MM.1S (cell line): Measurements from ENCODE around the gene SKA1.
A peak's percentile ranks its signal among the peaks of the same experiment; 100 is the strongest.

Experiments
- DNase-seq: peaks from one replicate; pipeline ENCODE4 v3.0.0-alpha.2; 2015
- H2AFZ ChIP-seq: fragments of 300-600 bp; sonication (generic); 2 replicates; pipeline ENCODE4 v1.6.0; 2016; ENCODE audit warnings: antibody characterized with exemption, low read length
- H3F3A ChIP-seq: fragments of 300-600 bp; sonication (generic); 2 replicates; pipeline ENCODE4 v1.6.1; 2016; ENCODE audit warnings: mild to moderate bottlenecking, antibody characterized with exemption, low read length, moderate library complexity, mixed read lengths; ENCODE audit not compliant: insufficient read depth
- H3K27ac ChIP-seq: fragments of 300-600 bp; sonication (generic); 2 replicates; pipeline ENCODE4 v1.5.1; 2016; ENCODE audit warnings: mild to moderate bottlenecking, low read length
- H3K27me3 ChIP-seq: fragments of 300-600 bp; sonication (generic); replicated peaks from 2 replicates; pipeline ENCODE4 v1.6.0; 2016; ENCODE audit warnings: low read length; ENCODE audit not compliant: insufficient read depth
- H3K36me3 ChIP-seq: fragments of 300-600 bp; sonication (generic); replicated peaks from 2 replicates; pipeline ENCODE4 v1.6.1; 2016; ENCODE audit warnings: mild to moderate bottlenecking, low read length, mixed read lengths; ENCODE audit not compliant: insufficient read depth
- H3K4me1 ChIP-seq: fragments of 300-600 bp; sonication (generic); 2 replicates; pipeline ENCODE4 v1.6.1; 2016; ENCODE audit warnings: low read length, mixed read lengths
- H3K4me2 ChIP-seq: fragments of 300-600 bp; sonication (generic); 2 replicates; pipeline ENCODE4 v1.6.0; 2016; ENCODE audit warnings: low read depth, low read length
- H3K4me3 ChIP-seq: fragments of 300-600 bp; sonication (generic); 2 replicates; pipeline ENCODE4 v1.5.1; 2016; ENCODE audit warnings: low read length, mixed read lengths
- H3K79me2 ChIP-seq: fragments of 300-600 bp; sonication (generic); 2 replicates; pipeline ENCODE4 v1.6.1; 2016; ENCODE audit warnings: mixed run types, low read length, mixed read lengths
- H3K9ac ChIP-seq: fragments of 300-600 bp; sonication (generic); 2 replicates; pipeline ENCODE4 v1.6.1; 2016; ENCODE audit warnings: low read length, mixed read lengths
- H3K9me2 ChIP-seq: fragments of 300-600 bp; sonication (generic); replicated peaks from 2 replicates; pipeline ENCODE4 v1.6.1; 2016; ENCODE audit warnings: mild to moderate bottlenecking, low read length, mixed read lengths; ENCODE audit not compliant: insufficient read depth
- H3K9me3 ChIP-seq: fragments of 300-600 bp; sonication (generic); replicated peaks from 2 replicates; pipeline ENCODE4 v1.6.1; 2016; ENCODE audit warnings: mild to moderate bottlenecking, low read length, mixed read lengths; ENCODE audit not compliant: insufficient read depth
- H4K20me1 ChIP-seq: fragments of 300-600 bp; sonication (generic); 2 replicates; pipeline ENCODE4 v1.6.1; 2016; ENCODE audit warnings: mild to moderate bottlenecking, low read length, moderate library complexity, mixed read lengths; ENCODE audit not compliant: insufficient read depth
- CTCF ChIP-seq: fragments of 300-600 bp; sonication (generic); IDR thresholded peaks from 2 replicates; pipeline ENCODE4 v1.5.1; 2016; ENCODE audit warnings: antibody characterized with exemption, low read length, mixed read lengths
- EZH2 ChIP-seq: fragments of 300-600 bp; sonication (generic); optimal IDR thresholded peaks from 2 replicates; pipeline ENCODE3; 2017; ENCODE audit warnings: low read depth, mild to moderate bottlenecking, antibody characterized with exemption, low read length, mixed read lengths
- EZH2phosphoT487 ChIP-seq: fragments of 300-600 bp; sonication (generic); IDR thresholded peaks from 2 replicates; pipeline ENCODE4 v1.6.1; 2018; ENCODE audit warnings: antibody characterized with exemption, low read length

The SKA1 gene

GRCh38 chr18:50374753-50375391 lies at the start of gene SKA1:
Gene SKA1, plus strand, starts transcription at chr18:50375046. Its CDS starts 785 bp downstream, at chr18:50375831.
- peak within 1 kb of the TSS; percentile 94 for H2AFZ ChIP-seq
- peak within 1 kb of the TSS; percentile 62 for H3K27ac ChIP-seq
- H3K9me2 ChIP-seq, result no peaks in the 10 kb centered on the region
- peak within 1 kb of the TSS; percentile 82 for H3K9ac ChIP-seq
- H3K4me2 ChIP-seq, result peak within 1 kb of the TSS; percentile 93
- peak; percentile 95 for DNase-seq
- H4K20me1 ChIP-seq, result no peaks in the 10 kb centered on the region
- H3K9me3 ChIP-seq, result no peaks in the 10 kb centered on the region
- no peak for TF ChIP-seq EZH2
- TF ChIP-seq EZH2phosphoT487, result no peak
- TF ChIP-seq CTCF, result no peak
- H3F3A ChIP-seq, result no peaks in the 10 kb centered on the region
- H3K36me3 ChIP-seq, result peaks cover 2% of the 10 kb centered on the region
- H3K79me2 ChIP-seq, result peaks cover 48% of the 10 kb centered on the region
- H3K4me3 ChIP-seq, result peak within 1 kb of the TSS; percentile 88
- no peaks in the 10 kb centered on the region for H3K27me3 ChIP-seq
- H3K4me1 ChIP-seq, result peaks cover 9% of the 10 kb centered on the region

GRCh38 chr18:50327983-50328382 lies 46.9 kb upstream of the SKA1 start:
- no peak overlapping the region for H3K4me2 ChIP-seq
- H4K20me1 ChIP-seq, result no peaks in the 10 kb centered on the region
- H3K27ac ChIP-seq, result no peak overlapping the region
- H3K9ac ChIP-seq, result no peak overlapping the region
- no peak for DNase-seq
- TF ChIP-seq CTCF, result no peak
- no peak for TF ChIP-seq EZH2phosphoT487
- no peak for TF ChIP-seq EZH2
- no peaks in the 10 kb centered on the region for H3K9me2 ChIP-seq
- H3K4me3 ChIP-seq, result no peak overlapping the region
- H3K27me3 ChIP-seq, result no peaks in the 10 kb centered on the region
- peaks cover 14% of the 10 kb centered on the region for H3K4me1 ChIP-seq
- no peak overlapping the region for H2AFZ ChIP-seq
- no peaks in the 10 kb centered on the region for H3K9me3 ChIP-seq
- H3F3A ChIP-seq, result no peaks in the 10 kb centered on the region
- H3K36me3 ChIP-seq, result no peaks in the 10 kb centered on the region
- H3K79me2 ChIP-seq, result no peaks in the 10 kb centered on the region

- Histone ChIP-seq H3F3A (no peaks in the 10 kb centered on the region), H3K27me3 (no peaks in the 10 kb centered on the region), H3K27ac (no peak overlapping the region), H4K20me1 (no peaks in the 10 kb centered on the region), H3K9me2 (no peaks in the 10 kb centered on the region), H3K9me3 (no peaks in the 10 kb centered on the region), H3K79me2 (no peaks in the 10 kb centered on the region), H3K4me1 (peaks cover 36% of the 10 kb centered on the region), H3K4me3 (no peak overlapping the region), H3K36me3 (no peaks in the 10 kb centered on the region), H3K9ac (no peak overlapping the region), H3K4me2 (no peak overlapping the region), H2AFZ (no peak overlapping the region)
- DNase-seq, result no peak
- TF ChIP-seq CTCF (no peak), EZH2phosphoT487 (no peak), EZH2 (no peak)
Observed at GRCh38 chr18:50330176-50330575, 44.7 kb upstream of the SKA1 start.
